Measurements from ENCODE around the gene FBLIM1.
"Not testable (repeated sequence)": the region's sequence is repeated elsewhere in the genome, so short reads cannot be mapped to it uniquely, and the experiment has no call there.

The FBLIM1 gene

DNA sequence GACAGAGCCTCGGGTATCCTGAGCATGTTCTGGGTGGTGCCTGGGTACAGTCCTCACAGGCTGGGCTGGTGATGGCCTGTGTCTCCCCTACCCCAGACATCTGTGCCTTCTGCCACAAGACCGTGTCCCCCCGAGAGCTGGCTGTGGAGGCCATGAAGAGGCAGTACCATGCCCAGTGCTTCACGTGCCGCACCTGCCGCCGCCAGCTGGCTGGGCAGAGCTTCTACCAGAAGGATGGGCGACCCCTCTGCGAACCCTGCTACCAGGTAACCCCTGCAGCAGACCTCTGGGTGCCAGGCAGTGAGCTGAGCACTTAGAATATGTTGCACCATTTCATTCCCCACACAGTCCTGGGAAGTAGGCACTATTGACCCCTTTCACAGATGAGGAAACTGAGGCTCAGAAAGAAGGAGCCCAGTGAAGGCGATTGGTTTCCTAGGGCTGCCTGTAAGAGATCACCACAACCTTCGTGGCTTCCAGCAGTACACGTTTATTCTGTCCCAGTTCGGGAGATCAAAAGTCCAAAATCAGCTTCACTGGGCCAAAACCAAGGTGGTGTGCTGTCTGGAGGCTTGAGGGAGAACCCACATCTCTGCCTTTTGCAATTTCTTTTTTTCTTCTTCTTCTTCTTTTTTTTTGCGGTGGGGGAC is 11.8 kb downstream of the FBLIM1 start:
- no peak for DNase-seq

GRCh38 chr1:15771836-15772515 is 13.4 kb downstream of the FBLIM1 start:
- DNase-seq = no peak

GRCh38 chr1:15775706-15776105 is 17.1 kb downstream of the FBLIM1 start:
- no peak for DNase-seq

GRCh38 chr1:15777909-15778707 is 19.5 kb downstream of the FBLIM1 start:
- DNase-seq = no peak

DNA sequence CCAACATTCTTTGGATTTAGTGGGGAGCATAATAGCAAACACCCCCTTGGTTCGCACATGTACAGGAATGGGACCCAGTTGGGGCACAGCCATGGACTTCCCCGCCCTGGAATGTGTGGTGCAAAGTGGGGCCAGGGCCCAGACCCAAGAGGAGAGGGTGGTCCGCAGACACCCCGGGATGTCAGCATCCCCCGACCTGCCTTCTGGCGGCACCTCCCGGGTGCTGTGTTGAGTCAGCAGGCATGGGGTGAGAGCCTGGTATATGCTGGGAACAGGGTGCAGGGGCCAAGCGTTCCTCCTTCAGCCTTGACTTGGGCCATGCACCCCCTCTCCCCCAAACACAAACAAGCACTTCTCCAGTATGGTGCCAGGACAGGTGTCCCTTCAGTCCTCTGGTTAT is 27.1 kb downstream of the FBLIM1 start:
- no peak for DNase-seq

- no peak for DNase-seq
Observed at GRCh38 chr1:15786581-15786980, 28.0 kb downstream of the FBLIM1 start.

- DNase-seq = no peak
Observed at GRCh38 chr1:15788624-15789301, 30.2 kb downstream of the FBLIM1 start.

GRCh38 chr1:15796086-15796462 is 37.5 kb downstream of the FBLIM1 start:
- DNase-seq = no peak

- DNase-seq = no peak
Observed at GRCh38 chr1:15797614-15798390, 39.2 kb downstream of the FBLIM1 start.

GRCh38 chr1:15799004-15799867 is 40.6 kb downstream of the FBLIM1 start:
- no peak for DNase-seq

DNA sequence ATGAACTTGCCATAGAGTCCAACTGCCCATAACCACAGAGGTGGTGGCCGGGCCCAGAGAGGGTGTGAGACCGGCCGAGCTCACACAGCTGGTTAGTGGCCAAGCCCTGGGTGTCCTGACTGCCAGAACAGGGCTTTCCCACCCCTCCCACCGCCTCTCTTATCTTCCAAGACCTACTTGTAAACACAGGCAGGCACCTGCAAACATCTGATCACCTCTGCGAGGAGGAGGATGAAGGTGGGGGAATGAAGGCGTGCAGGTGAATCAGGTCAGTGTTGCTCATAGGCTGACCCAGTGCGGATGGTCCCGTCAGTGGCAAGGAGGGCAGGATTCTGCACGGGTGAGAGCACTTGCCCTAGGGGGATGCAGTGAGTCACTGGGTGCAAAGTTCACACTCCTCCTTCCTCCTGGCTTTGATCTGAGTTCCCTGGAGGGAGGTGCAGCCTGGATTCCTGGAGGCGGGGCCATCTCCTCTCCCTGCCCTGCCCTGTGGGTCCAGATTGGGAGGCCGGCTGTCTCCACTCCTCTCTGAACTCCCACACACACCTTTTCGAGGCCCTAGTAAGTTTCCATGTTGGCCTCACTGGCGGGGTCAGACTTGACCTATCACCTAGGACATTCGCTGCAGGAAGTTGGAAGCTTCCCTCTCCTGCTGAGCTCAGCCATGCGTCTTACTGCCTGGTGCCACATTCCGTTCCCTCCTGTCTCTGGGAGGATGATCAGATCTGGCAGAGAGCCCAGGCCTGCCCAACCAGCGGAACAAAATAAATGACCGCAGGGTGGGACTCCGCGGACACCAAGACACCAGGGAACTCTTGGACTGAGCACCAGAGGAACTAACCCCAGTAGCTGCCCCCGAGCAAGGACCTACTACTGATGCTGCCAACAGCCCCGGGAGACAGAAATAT is 41.6 kb downstream of the FBLIM1 start:
- no peak for DNase-seq

DNA sequence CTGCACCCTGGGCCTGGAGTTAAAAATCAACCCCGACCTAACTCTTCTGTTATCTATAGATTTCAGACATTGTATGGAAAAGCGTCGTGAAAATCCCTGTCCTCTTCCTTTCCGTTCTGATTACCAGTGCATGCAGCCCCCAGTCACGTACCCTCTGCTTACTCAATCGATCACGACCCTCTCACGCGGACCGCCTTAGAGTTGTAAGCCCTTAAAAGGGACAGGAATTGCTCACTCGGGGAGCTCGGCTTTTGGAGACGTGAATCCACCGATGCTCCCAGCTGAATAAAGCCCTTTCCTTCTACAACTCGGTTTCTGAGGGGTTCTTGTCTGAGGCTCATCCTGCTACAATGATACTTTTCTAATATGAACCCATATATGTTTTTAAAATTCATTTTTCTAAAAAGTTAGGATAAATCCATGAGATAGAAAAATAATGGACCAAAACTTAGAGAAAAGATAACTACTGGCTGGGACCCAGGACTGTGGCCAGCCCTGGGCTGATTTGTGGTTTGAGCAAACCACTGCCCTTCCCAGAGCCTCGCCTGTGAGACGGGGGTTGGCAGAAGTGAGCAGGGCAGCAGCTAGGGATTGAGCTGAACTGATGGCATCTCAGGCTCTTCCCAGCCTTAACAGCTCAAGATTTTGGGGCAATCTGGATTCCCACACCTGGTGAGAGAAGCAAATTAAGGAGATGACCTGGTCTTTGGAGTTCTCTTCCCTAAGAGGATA is 43.8 kb downstream of the FBLIM1 start:
- DNase-seq = no peak

DNA sequence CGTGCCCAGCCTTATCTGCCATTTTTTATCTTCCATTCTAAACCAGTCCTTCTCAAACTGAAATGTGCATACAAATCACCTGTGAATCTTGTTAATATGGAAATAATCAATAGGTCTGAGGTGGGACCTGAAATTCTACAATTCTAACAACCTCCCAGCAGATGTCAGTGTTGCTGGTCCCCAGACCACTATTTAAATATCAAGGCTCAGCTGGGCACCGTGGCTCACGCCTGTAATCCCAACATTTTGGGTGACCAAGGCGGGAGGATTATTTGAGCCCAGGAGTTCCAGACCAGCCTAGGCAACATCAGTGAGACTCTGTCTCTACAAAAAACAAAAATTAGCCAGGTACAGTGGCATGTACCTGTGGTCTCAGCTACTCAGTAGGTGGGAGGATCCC is 44.8 kb downstream of the FBLIM1 start:
- DNase-seq = no peak

- no peak for DNase-seq
Observed at GRCh38 chr1:15804060-15804459, 45.5 kb downstream of the FBLIM1 start.

DNA sequence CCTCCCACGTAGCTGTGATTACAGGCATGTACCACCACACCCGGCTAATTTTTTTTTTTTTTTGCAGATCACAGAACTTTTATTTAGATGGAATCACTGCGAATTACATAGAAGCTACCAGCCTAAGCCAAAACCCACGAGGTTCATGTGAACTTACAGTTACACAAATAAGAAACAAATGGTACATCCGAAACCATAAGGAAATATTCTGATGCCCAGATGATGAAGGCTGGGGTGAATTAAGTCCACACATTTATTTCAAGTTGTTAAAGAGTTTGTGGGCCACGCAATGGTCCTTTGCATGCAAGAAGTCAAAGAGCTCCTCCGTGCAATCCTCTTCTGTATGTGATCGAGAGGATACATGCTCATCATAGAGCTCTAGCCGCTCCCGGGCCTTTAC is 48.5 kb downstream of the FBLIM1 start:
- DNase-seq = no peak

DNA sequence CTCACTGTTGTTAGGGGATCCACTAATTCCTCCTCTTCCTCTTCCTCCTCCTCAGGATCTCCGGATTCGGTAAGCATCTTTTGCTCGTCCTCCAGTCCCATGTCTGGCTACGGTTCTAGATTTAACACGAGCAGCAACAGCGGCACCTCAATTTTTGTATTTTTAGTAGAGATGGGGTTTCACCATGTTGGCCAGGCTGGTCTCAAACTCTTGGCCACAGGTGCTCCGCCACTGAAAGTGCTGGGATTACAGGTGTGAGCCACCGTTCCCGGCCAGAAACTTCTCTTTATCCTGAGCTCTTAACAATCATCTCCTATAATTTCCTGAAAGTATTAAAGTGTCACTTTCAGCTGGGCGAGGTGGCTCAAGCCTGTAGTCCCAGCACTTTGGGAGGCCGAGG is 49.0 kb downstream of the FBLIM1 start, which contains the start of gene UQCRHL:
Gene UQCRHL (minus strand): TSS at position 101 of the 400 bp plus-strand sequence. CDS start 0 bp downstream, at position 101.
- DNase-seq = not testable (repeated sequence)

- no peak for DNase-seq
Observed at GRCh38 chr1:15808955-15809354, 50.4 kb downstream of the FBLIM1 start.

GRCh38 chr1:15810073-15810472 is 51.5 kb downstream of the FBLIM1 start:
- no peak for DNase-seq

DNA sequence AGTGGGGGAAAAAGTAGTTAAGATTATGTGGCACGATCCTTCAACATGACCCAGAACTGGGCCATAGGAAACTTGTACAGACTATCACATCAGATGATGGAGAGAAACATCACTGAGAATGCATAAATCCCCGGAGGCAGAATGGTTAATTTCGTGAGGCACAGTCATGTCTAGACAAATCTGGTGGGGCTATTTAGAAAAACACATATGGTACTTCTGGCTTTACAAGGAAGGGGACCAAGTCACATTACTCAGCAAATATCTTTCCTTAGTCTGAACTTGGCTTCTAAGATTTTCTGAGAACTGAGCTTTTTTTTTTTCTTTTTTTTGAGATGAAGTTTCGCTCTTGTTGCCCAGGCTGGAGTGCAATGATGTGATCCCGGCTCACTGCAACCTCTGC is 58.1 kb downstream of the FBLIM1 start:
- DNase-seq = no peak

DNA sequence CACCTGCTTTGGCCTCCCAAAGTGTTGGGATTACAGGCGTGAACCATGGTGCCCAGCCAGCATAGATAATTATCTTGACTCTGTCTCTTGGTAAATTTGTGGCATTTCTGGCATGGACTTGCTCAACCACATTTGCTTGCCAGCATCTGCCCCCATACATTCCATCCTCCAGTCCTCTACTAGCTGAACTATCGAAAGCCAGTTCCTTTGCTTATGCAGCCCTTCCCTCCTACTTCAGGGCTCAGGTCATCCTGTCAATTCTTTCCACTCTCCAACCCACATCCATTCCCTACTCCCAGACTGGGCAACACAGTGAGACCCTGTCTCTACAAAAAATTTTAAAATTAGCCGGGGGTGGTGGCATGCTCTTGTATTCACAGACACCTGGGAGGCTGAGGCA is 61.9 kb downstream of the FBLIM1 start:
- DNase-seq = no peak
